Stromal cell of bone marrow (primary cell): ENCODE measurements around the gene CA12.
A peak's percentile ranks its signal among the peaks of the same experiment; 100 is the strongest.
"Not testable (repeated sequence)": the region's sequence is repeated elsewhere in the genome, so short reads cannot be mapped to it uniquely, and the experiment has no call there.

Experiments used
- DNase-seq: peaks from one replicate; pipeline ENCODE4 v3.0.0-alpha.2; 2012; ENCODE audit warnings: low read depth

CA12 gene

DNA sequence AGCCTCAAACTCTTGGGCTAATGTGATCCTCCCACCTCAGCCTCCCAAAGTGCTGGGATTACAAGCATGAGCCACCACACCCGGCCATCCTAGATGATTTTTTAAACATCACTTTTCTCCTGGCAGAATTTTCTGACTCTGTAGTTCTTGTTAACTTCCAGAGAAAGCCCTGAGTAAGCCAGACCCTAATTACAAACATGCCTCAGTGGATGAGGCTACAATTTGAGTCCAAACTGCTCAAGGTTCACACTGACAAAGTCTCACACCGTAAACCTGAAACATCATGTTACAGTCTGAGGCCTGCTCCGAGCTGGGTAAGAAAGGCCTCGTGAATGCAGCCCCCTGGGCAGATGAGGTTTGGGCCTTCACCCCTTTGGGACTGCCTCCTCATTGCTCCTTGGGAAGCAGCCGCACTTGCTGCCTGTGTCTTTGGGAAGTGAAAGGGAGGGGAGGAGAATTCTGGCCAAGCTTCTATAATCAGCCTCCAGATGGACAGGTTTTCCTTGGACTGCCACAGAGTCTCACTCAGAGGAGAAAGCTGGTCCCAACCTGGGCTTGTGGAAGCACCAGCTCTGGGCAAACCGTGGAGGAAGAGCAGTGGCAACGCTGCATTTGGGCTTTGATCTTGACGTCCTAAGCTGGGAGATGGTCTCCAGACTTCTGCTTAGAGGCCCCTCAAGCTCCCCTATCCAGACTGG, 46.0 kb downstream of the CA12 start:
- no peak for DNase-seq

DNA sequence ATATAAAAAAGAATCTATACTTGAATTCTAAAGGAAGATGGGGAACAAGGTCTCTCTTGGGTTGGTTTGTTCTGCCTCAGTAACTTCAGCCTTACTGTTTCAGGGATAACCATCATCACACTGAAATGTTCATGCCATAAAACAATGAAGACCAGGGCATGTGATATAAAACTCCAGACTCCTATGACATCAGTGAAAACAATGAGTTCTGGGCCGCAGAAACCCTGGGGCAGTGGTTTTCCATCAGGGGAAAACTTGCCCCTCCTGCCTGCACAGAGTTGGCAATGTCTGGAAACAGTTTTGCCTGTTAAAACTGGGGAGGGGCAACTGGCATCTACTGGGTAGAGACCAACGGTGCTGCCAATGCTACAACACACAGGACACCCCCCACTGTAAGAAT, 46.8 kb downstream of the CA12 start:
- DNase-seq, result no peak

DNA sequence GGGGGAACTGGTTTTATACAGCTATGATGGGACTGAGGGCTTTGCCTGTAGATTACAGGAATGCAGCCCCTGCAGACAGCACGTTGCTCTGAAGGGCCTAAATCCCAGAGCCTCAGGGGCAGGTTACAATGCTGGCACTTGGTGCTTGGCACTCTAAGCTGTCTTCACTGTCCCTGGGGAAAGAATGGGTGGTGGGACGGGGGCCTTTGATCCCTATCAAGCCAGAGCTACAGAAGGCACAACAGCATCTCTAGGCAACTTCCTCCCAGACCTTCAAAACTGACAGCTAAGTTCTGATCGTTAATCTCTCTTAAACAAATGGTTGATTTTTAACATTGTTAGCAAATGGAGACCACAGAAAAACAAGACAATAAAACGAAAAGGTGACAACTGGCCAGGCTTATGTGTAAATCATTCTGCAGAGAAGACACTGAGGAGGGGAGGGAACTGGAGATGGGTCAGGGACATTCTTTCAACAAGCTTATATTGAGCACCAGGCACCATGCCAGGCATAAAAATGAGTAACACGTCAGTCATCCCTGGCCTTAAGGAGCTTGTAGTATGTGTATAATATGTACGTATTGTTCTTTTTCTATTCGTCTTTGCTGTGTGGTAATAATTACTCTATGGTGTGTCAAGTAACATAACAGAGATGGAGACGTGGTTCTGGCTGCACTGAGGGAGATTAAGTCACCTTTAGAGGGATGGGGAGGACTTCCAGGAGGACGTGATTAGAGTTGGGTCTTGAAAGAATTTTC, 49.1 kb downstream of the CA12 start:
- DNase-seq, result peak; percentile 75

DNA sequence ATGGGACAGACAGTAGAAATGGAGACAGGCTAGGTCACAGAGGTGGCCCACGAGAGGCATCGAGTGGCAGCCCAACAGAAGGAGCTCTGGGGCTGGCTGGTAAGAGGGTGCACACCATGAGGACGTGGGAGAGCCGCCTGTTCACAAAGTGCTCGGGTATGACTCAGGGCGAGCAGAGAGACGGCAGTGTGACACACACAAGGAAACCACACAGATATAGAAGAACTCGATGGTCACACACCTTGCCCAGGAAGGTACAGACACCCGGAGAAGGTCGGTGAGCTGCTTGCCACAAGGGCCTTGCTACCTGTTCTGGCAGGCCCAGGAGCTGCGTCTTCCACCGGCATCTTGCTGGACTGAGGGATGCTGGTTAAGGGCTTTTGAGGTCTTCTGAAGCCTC, 50.2 kb downstream of the CA12 start:
- no peak for DNase-seq

DNA sequence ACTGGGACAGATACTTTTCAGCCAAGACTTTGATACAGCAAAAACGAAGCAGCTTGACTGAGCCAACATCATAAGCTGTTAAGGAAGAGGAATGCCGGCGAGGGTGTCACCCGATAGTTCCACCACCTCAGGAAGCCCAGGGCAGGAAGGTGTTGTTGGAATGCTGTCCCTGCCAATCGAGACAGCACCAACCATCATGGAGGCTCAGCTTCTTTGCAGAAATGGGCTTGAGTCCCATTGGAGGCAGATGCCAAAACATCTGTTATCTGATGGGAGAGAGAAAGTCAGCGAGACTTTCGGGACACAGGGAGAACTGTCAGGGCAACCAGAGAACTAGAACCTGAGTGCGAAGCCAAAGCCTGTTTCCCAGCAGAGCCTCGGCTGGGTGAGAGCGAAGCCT, 50.7 kb downstream of the CA12 start:
- no peak for DNase-seq

DNA sequence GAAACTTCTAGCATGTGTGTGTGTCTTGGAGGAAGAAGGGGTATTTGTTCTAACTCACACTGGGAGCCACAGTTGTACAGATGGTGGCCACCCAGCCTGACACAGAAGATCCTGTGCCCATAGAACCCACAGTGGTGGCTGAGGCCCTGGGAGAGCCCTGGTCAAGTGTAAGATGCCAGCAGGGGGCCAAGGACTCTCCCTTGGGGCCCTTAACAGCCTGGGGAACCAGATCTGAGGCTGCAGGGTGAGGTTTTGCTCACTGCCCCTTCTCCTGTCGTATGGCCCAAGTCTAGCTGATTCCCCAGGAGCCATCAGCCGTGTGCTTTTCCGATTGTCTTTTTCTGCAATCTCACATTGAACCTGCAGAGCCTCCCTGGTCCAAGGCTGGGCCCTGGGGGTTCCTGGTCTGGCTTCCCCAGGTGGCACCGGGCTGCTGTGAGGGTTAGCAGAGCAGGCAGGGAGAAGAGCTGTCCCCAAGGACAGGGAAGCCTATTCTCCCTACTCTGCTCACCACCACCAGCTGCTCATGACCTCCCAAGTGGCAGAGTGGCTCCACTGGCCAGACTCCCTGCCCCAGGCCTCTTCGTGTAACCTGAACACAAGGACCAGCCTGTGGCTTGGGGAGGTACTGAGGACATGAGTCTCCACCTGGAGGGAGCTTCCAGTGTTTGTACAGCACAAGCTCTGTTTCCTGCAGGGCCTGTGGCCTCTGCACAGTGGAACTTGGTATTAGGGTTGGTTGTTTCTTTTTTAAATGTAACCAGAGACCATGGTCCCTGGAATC, 51.9 kb downstream of the CA12 start:
- no peak for DNase-seq

DNA sequence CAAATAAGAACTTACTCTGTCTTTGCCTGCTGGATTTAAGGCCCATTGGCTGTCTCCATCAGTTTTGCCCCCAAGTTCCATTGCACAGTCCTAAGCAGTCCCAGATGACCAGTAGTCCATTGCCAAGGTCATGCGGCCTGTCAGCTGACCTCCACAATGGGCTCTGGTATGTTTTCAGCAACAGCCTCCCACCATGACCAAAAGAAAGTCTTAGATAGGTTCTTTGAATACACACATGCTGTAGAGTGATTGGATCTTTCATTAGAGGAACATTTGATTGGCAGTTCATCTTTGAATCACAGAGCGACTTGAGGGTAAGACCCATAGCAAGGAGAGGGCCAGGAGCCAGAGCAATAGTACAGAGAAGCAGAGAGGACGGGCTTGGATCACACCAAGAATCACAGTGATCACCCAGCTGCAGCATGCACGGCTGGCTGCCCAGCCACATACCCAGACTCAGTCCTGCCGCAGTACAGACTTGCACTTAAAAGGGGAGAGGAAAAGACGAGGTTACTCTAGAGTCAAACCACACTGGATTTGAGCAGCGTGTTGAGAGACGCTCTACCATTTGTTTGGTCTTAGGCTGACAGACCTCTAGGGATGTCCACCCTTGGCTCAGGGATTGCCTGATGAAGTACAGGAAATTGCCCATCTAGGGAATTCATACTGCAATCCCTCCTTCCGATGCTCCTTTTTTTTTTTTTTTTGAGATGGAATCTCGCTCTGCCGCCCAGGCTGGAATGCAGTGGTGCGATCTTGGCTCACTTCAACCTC, 53.8 kb downstream of the CA12 start:
- DNase-seq, result no peak

DNA sequence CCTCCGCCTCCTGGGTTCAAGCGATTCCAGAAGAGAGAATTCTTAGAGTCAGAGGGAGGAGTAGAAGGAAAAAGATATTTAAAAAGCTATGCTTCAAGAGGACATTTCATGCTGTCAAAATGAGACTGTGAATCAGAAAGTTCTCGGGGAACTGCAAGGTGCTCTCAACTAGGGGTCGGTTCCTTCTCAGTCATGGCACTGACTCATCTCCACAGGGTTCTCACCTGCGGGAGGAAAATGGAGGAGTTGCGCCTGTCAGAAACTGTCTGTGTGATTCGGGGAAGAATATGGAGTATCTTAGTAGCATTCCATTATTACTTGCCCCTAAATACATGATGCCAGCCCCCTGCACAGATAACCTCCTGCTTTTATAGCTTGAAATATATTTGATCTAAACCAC, 56.9 kb downstream of the CA12 start:
- DNase-seq, result no peak

DNA sequence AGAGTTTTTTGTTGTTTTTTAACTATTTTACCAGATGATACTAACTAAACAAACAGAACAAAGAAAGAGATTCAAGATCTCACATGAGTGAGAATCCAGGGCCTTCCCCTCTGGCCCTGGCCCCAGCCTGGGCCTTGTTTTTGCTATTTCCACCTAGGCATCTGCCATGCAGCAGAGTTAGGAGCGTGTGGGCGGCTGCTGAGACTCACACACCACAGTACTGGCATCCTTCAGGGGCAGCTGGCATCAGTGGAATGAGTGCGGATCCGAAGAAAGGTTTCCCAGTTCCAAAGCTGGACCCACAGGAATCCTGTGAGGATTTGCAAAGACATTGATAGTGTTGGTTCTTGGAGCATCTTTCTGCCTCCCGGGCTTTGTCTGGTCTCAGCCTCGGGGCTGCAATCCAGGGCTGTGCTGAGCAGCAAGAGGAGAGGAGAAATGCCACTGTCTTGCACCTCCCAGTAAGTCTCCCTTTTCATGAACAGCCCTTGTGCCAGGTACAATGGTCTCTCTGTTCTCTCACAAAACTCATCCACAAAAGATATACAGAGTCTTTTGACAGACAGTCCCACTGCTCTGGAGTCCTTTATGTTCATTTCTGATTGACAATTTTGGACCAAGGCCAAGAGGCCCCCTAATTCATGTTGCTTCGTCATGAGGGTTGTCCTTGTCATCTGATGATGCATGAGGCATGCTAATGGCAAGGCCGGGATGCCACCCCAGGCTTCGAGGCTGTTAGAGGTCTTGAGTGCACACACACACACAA, 57.7 kb downstream of the CA12 start:
- no peak for DNase-seq

DNA sequence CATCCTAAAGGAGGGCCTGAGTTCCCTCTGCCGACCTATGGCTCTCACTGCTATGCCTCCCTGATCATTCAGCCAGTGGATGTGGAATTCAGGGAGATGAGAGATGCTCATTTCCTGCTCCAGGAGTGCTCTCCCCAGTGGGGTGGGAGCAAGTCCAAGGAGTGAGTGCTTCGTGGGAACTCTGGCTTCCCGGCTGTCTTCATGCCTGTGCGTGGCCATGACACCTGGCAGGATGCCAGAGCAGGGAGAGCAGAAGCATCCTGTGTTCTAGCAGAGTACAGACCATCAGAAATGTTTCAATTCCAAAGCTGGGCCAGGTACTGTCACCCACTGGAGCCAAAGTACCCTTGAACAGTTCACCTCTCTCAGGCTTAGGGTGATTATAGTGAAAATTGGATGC, 59.1 kb downstream of the CA12 start:
- peak; percentile 2 for DNase-seq

DNA sequence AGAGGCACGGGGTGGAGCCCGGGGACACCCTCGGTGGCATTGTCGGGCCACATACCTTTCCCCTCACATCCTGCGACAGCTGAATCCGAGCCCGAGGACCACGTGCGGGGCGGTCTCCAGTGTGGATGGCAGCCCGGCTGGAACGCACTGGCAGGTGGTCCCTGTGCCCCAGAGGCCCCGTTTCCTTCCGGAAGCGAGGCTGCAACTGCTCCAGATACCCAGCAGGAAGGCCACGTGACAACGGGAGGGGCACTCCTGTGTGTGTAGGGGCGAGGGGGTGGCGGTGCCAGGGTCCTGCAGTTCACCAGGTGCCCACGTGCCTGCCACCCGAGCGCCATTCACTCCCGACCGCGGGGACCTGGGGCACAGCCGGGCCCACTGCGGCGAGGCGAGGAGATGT, 60.2 kb downstream of the CA12 start:
- no peak for DNase-seq

DNA sequence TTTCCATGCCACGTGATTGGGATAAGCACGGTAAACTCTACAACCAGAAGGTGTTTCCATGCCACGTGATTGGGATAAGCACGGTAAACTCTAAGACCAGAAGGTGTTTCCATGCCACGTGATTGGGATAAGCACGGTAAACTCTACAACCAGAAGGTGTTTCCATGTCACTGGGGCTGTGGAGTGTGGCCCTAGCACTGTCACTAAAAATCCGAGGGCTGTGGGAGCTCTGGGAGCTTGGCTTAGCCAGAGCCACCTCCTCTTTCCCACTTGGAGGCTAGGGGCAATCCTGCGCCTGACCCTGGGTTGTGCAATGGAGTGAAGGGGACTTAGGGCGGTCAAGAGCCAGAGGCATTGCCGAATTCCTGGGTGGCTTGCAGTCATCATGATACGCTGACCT, 60.7 kb downstream of the CA12 start:
- not testable (repeated sequence) for DNase-seq

DNA sequence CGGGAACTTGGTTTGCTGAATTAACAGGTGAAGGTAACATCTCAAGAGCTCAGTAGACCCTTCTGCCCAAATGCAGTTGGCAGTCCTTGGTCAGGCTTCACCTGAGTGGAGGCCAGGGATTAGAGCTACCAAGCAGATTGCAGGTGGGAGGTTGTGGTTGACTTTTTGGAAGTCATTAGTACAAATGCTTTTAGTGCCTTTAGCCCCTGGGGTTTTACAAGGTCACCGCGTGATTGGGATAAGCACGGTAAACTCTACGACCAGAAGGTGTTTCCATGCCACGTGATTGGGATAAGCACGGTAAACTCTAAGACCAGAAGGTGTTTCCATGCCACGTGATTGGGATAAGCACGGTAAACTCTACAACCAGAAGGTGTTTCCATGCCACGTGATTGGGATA, 61.2 kb downstream of the CA12 start:
- not testable (repeated sequence) for DNase-seq

DNA sequence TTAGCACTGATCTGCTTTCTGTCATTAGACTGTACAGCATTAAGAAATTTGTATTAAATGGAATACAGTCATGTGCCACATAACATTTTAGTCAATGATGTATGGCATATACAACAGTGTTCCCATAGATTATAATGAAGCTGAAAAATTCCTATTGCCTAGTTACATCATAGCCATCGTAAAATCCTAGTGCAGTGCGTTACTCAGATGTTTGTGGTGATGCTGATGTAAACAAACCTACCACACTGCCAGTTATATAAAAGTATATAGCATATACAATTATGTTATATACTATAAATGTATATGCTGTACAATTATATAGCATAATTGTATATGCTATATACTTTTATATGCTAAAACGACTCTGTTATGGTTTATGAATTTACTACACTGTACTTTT, 62.6 kb downstream of the CA12 start:
- DNase-seq, result no peak

DNA sequence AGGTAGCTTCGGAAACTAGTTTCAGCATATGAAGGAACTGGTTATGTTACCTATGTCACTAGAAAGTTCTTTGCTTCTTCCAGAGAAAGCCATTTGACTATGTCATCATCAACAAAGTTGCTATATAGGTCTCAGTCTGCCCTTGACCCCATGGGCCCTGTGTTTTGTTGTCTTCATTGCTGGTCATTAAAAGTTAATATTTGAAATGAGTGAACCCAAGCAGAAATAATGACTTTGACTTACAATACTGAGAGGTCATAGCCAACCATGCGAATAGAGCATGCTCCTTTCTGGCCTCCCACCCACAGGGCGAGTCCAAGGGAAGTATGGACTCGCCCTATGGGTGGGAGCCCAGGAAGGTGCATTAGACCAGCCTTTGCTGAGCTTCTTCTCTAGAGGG, 63.3 kb downstream of the CA12 start:
- DNase-seq, result no peak

DNA sequence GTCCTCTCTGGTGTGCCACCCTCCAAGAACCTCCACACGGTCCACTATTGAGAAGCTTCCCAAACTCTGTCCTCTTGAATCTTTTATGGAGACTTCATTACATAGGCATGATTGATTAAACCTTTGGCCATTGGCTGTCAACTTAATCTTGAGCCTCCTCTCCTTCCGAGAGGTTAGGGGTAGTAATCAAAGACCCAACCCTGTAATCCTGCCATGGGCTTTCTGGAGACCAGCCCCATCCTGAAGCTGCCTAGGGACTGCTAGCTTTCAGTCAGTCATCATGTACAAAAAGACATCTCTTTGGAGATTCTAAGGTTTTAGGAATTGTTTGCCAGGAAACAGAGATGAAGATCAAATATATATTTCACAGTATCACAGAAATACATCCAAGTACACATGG, 67.2 kb downstream of the CA12 start:
- no peak for DNase-seq

DNA sequence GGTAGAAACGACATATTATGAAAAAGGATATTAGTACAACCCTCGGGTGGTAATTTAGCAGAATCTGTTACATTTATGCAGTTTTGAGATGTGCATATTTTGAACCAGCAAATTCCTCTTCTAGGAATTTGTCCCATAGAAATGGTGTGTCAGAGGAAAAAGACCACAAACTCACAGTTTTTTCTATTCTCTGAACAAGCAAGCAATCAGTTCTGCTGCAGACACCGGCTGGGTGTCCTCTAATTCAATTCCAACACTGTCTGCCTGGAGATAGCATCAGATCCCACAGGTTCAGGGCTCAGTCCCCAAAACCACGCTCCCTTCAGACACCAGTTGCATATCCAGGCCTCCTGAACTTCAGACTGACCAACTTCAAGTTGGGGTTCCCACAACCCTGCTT, 67.8 kb downstream of the CA12 start:
- DNase-seq, result no peak

DNA sequence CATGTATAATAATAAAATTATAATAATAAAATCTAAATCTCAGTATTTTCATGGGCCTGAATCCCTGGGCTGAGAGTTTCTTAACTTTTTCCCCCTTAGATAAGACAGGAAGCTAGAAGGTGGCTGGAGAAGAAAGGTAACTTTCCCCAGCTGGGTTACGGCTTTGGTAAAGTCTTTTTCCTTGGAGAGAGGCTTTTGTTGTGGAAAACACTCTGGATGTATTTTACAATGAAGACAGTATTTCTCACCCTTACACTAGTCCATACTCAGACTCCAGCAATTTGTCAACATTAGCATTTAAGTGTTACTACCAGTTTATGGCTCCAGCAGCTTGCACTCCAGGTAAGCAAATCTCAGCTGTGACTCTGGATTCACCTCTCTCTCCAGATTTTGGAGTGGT, 69.4 kb downstream of the CA12 start:
- DNase-seq, result no peak

DNA sequence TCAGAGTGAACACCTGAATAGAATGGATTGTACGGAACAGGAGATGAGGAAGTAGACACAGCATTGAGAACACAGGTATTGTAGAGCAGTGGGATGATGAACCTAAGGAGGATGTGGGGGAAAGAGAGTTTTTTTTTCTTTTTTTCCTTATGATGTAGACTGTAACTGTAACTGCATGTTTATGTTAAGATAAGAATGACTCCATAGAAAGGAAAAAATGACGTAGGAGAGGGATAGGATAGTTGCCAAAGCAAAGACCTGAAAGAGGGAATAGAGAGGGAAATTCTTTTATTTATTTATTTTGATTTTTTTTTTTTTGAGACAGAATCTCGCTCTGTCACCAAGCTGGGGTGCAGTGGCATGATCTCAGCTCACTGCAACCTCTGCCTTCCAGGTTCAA, 71.0 kb downstream of the CA12 start:
- DNase-seq, result no peak

DNA sequence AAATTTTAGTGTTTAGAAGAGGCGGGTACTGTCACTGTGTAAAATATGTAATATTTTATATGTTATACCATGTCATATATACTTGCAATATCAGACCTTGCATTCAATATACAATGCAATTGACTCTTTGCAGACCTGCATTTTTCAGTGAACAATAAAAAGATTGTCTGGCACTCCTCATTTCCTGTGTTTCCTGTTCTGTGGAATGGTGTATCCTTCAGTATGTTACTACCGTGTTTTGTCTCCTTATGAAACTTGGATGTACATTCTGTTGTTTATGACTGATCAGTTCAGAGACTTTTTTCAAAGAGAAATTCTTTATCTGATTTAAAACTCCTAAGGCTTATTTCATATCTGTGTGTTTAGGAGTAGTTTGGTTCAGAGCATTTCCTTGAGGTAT, 72.7 kb downstream of the CA12 start:
- no peak for DNase-seq

DNA sequence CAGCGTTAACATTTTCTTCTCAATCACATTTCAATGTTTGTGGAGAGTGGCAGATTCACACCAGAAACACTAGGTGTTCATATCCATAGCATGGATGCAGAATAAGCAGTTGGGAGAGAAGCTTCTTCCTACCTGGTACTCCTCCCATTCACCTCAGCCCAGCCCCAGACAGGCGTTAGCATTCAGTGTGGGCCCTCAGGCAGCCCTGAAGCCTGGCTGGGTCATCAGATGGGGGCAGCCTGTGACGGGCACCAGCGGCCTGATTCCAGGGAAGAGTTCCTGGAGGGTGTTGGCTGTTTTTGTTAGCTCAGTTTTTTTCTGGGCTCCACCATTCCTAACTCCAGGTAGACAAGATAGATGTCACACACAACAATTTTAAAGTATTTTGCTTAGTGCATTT, 73.2 kb downstream of the CA12 start:
- DNase-seq, result no peak
